ENCODE measurements around the gene TEX35.

The TEX35 gene

DNA sequence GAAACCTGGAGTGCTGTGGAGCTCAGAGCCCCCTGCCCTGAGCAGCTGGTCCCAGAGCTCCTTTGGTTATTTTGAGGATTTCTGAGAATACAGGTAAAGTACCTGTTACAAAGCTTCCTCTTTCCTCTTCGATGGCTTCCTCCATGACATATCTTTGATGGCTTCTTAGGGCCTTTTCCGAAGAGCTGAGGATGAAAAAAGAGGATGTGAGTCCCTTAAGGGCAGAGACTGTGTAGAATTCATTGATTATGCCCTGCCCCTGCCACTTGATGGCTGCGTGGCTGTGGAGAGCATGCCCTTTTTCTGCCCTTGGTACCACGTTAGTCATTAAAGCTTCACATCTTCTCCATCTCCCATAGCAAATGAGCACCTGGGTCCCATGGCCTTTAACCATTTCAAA, 14.2 kb downstream of the TEX35 start:
- DNase-seq = no peak

DNA sequence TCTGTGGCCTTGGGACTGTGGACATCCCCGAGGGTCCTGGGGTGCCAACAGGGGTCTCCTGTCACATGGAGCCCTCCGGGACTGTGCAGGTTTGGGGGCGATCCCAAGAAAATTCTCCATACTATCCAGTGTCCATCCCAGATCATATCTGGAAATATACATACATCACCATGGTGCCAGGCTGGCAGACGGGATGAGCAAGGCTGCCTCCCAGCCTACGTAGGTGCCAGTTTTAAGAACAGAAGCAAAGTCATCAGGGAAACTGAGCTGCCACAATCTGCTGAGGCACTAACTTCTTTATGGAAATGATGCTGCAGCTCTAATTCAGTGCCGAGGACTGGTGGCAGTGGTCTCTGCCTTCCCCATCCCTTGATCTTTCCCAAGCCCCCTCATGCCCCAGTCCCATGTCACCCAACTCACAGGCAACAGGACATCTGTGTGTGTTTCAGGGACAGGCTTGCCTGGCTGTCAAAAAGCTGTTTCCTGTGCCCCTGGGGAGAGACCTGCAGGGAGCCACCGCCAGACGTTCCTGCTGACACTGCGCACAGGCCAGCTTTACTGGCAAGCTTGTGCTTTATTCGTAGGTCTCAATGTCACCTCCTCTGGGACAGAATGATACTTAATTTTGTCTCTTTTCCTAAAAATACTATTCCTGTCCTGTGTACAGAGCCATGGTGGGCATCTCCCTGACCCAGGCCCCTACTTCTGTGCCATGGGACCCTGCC, 15.5 kb downstream of the TEX35 start:
- no peak for DNase-seq

DNA sequence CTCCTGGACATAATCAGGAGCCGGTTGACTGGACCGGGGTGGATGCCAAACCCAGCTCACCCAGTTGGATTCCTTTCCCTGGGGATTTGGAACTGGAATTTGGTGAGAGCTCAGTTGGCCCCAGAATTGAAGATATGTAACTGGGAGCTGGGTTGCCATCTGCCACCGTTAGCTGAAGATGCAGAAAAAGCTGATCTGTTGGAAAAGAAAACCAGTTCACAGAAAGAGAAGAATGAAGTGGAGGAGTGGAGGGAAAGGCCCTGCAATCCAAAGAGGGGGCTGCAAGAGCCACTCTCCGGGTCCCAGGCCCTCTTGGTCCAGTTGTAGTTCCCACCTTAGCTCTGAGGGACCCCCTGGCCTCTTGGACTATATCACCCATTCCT, 16.0 kb downstream of the TEX35 start:
- no peak for DNase-seq

- DNase-seq = no peak
These were observed 16.6 kb downstream of the TEX35 start for GRCh38 chr1:178529364-178530036.

- DNase-seq = no peak
These were observed 17.1 kb downstream of the TEX35 start for GRCh38 chr1:178530037-178530402.

GRCh38 chr1:178530502-178530901, 17.6 kb downstream of the TEX35 start:
- DNase-seq = no peak

- no peak for DNase-seq
These were observed 19.0 kb downstream of the TEX35 start for GRCh38 chr1:178531887-178532286.

- DNase-seq = peak; percentile 15
These were observed 19.5 kb downstream of the TEX35 start for GRCh38 chr1:178532392-178532791.

- no peak for DNase-seq
These were observed 20.4 kb downstream of the TEX35 start for GRCh38 chr1:178533121-178533946.

- no peak for DNase-seq
These were observed 21.4 kb downstream of the TEX35 start for GRCh38 chr1:178534137-178534868.

GRCh38 chr1:178536329-178536728, 23.4 kb downstream of the TEX35 start:
- DNase-seq = no peak

GRCh38 chr1:178536844-178537371, 24.0 kb downstream of the TEX35 start:
- DNase-seq = no peak

DNA sequence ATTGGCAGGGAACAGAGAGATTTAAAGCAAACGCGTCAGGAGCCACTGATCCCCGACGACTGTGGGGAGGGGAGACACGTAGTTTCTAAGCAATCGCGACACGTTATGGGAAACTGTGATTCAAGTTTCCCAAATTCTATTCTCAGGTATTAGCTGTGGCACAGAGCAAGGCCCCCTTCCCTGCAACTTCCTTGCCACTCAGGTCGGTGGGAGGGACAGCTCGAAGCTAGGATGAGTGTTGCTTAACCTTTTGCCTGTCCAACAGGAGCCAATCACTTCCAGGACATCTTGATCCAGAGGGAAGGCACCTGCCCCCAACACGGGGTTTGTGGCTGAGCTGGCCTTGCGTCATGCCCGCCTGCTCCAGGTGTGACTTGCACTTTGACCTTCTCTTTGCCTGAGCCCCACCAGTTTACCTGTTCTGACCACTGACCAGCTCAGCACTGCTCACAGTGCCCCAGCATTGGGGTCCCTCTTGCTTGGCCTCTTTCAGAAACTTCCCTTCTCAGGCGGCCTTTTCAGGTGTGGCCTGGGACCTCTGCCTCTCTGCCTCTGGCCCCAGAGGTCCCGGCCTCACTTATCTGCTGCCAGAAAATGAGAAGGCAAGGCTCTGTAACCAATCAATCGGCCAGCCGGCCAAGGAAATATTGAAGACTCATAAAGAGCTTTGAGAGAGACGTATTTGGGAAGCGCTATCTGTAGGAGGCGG, 24.6 kb downstream of the TEX35 start:
- no peak for DNase-seq

DNA sequence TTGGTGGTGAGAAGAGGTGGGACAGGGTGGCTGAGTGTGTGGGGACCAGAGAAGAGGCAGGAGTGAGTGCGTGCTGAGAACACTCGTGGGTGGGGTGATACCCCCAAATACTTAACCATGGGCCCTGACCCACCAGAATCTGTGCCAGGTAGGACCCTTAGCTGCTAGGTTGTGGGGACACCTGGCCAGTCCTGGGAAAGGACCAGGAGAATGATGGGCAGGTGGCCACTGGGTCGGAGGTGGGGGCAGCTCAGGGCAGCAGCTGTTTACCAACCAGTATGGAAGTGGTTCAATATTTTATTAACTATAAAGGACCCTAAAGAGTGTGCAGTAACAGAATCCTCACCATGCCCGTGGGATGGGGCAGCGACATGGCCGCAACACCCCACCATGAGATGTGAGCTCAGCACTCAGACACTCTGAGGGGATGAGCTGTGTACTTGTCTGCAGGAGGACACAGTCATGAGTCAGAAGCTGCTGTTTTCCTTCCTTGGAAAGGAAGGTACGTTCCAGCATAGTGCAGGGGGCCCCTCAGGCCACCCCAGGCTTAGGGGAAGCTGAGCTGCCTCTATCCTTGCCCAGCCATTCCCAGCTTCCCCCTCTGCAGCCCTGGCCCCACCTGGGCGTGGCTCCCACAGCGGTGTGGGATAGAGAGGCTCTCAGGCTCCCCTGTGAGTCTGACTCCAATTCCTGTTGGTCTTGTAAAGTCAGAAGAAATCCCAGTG, 25.4 kb downstream of the TEX35 start:
- DNase-seq = no peak

- no peak for DNase-seq
These were observed 26.4 kb downstream of the TEX35 start for GRCh38 chr1:178539291-178539690.

DNA sequence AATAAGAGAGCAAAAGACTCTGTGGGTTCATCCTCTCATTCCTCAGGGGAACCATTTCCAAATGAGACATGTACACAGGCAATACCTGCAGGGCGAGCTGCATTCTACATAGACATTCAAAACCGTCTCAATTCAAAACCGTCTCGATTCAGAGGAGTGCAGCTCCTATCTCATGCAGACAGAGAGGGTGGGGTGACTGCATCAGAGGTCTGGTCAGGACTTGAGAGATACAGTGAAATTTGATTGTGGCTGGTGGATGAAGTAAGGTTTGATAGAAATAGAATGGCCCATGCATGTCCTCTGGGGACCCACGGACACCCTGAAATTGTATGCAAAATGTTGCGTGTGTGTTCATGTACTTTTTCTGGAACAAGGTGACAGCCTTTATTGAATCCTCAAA, 27.3 kb downstream of the TEX35 start:
- no peak for DNase-seq

GRCh38 chr1:178540646-178541045, 27.7 kb downstream of the TEX35 start:
- no peak for DNase-seq

GRCh38 chr1:178541379-178541778, 28.5 kb downstream of the TEX35 start:
- DNase-seq = no peak

DNA sequence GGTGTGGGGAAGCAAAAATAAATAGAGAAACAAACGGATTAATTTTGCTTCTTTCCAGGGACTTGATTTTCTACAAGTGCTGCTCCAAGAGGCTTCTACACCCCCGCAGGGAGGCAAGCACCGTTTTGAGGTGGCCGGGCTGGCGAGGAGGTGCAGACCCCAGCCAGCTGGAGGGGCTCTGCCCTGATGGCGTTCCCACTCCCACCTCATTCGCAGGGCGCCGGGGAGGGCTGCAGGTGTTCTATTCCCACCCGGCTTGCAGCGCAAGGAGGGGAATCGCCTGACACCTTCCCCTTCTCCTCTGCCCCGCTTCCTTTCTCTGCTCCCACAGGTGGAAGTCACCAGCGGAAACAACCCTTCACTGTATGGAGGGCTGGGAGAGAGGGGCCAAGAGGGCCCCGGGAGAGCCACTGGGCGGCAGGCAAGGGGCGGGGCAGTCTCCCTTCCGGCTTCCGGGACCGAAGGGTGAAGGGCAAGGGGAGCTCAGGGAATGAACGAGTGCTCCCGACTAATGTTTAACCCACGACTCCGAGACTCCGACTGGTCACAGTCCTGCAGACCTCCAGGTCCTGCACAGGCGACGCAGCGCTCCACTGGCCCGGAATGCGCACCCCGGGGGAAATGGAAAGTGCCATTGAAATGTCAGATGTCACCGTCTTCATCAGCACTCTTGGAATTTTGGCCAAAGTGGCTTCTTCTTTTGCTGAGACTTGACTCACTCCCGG, 29.1 kb downstream of the TEX35 start:
- DNase-seq = no peak

DNA sequence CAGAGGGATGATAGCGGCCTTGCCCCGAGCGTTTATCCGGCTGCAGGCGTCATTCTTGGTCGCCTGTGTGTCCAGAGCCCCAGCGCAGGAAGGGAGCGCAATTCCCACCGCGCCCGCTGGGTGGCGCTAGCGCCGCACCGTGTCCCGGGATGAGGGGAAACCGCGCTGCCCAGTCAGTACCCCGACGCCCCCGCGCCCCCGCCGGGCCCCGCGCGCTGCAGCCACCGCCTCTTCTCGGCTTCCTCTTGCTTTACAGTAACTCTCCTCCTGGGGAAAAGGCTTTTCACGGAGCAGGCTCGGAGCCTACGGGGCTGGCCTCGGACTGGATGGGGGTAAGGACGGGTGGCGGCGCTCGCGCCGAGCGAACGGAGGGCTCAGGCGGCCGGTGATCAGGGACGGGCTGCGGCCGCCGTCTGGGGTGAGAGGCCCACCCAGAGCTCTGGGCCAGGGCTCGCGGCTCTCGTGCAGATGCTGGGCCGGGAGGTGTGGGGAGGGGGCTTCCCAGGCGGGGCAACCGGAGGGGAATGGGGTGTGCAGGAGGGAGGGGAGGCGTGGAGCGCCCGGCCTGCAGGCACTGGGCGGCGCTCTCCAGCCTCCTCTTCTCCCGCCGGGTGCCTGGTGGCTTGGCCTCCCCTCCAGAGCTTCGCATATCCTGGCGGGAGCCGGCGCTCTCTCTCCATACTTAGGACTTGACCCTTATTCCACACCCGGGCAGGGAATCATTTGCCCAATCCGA, 29.8 kb downstream of the TEX35 start:
- DNase-seq = peak; percentile 22
